ENCODE results near the gene SPDYE6.
"Not testable (repeated sequence)": the region's sequence is repeated elsewhere in the genome, so short reads cannot be mapped to it uniquely, and the experiment has no call there.

Gene SPDYE6

GRCh38 chr7:102356344-102356743, at the start of gene SPDYE6:
TSS of gene SPDYE6 (minus strand) at chr7:102356444. CDS start at chr7:102356023, 421 bp downstream.
- not testable (repeated sequence) for DNase-seq

GRCh38 chr7:102404862-102405188, 48.6 kb upstream of the SPDYE6 start:
- DNase-seq, result not testable (repeated sequence)

- DNase-seq, result peak; percentile 95
Measured at GRCh38 chr7:102404005-102404861, 48.0 kb upstream of the SPDYE6 start.

GRCh38 chr7:102403563-102403962, 47.3 kb upstream of the SPDYE6 start:
- no peak for DNase-seq

GRCh38 chr7:102400360-102400759, 44.1 kb upstream of the SPDYE6 start:
- no peak for DNase-seq

GRCh38 chr7:102398543-102398942, 42.3 kb upstream of the SPDYE6 start:
- no peak for DNase-seq

- DNase-seq, result no peak
Measured at GRCh38 chr7:102396710-102397019, 40.4 kb upstream of the SPDYE6 start.

- DNase-seq, result peak; percentile 96
Measured at GRCh38 chr7:102395873-102396709, 39.8 kb upstream of the SPDYE6 start, which contains the start of gene PRKRIP1. TSS of gene PRKRIP1 (plus strand) at chr7:102396363. CDS start at chr7:102396412, 49 bp downstream.

- no peak for DNase-seq
Measured at GRCh38 chr7:102395592-102395872, 39.3 kb upstream of the SPDYE6 start.

- no peak for DNase-seq
Measured at GRCh38 chr7:102393467-102393866, 37.2 kb upstream of the SPDYE6 start.

GRCh38 chr7:102392330-102392729, 36.1 kb upstream of the SPDYE6 start:
- DNase-seq, result no peak

GRCh38 chr7:102390697-102391484, 34.6 kb upstream of the SPDYE6 start:
- DNase-seq, result peak; percentile 54

GRCh38 chr7:102389810-102390209, 33.6 kb upstream of the SPDYE6 start:
- no peak for DNase-seq

GRCh38 chr7:102387064-102387463, 30.8 kb upstream of the SPDYE6 start:
- no peak for DNase-seq

GRCh38 chr7:102381696-102382425, 25.6 kb upstream of the SPDYE6 start:
- not testable (repeated sequence) for DNase-seq

GRCh38 chr7:102380837-102381236, 24.6 kb upstream of the SPDYE6 start:
- not testable (repeated sequence) for DNase-seq

GRCh38 chr7:102376964-102377466, 20.8 kb upstream of the SPDYE6 start:
- no peak for DNase-seq

GRCh38 chr7:102372796-102373195, 16.6 kb upstream of the SPDYE6 start:
- DNase-seq, result not testable (repeated sequence)

- not testable (repeated sequence) for DNase-seq
Measured at GRCh38 chr7:102370038-102370437, 13.8 kb upstream of the SPDYE6 start.

GRCh38 chr7:102365390-102365789, 9.1 kb upstream of the SPDYE6 start:
- DNase-seq, result not testable (repeated sequence)

GRCh38 chr7:102364394-102364886, 8.2 kb upstream of the SPDYE6 start:
- DNase-seq, result not testable (repeated sequence)

Measured in MV-4-11 (cell line).